Sigmoid colon (tissue), 7 donors: Measurements from ENCODE around the gene CYP39A1. TPM values are rescaled to one million over a fixed set of nuclear protein-coding genes. Genes with fewer than 3 reads are reported as not detected.
A peak's percentile ranks its signal among the peaks of the same experiment; 100 is the strongest.

Experiments used
- DNase-seq: peaks from one replicate; pipeline ENCODE4 v3.0.0-alpha.2; 2019
- H3K27ac ChIP-seq, 4 donors: fragments of 200-600 bp; sonication (generic); one replicate each; pipeline ENCODE4 v1.5.1; 2016 to 2019; ENCODE audit warnings: mild to moderate bottlenecking in 1 of 4
- H3K27me3 ChIP-seq, 3 donors: fragments of 200-600 bp; sonication (generic); one replicate each; pipeline ENCODE4 v1.5.1; 2019; ENCODE audit warnings: mild to moderate bottlenecking in 1 of 3
- H3K36me3 ChIP-seq, 4 donors: fragments of 200-600 bp; sonication (generic); one replicate each; pipeline ENCODE4 v1.5.1; 2016 to 2019
- H3K4me1 ChIP-seq, 4 donors: fragments of 200-600 bp; sonication (generic); one replicate each; pipeline ENCODE4 v1.5.1; 2017 to 2019
- H3K4me3 ChIP-seq, 4 donors: fragments of 200-600 bp; sonication (generic); one replicate each; pipeline ENCODE4 v1.5.1; 2017 to 2019; ENCODE audit warnings: mild to moderate bottlenecking in 2 of 4, moderate library complexity in 1 of 4
- H3K9me3 ChIP-seq, 4 donors: fragments of 200-600 bp in 3 of 4; sonication (generic) in 3 of 4; one replicate each; pipeline versions ENCODE4 v1.5.1 to v1.6.1; 2013 to 2019
- EP300 ChIP-seq, 4 donors: sonication (generic); formaldehyde crosslinking; IDR thresholded peaks; one replicate each; pipeline ENCODE4 v1.6.1; 2017; ENCODE audit warnings: antibody characterized with exemption in 4 of 4
- POLR2A ChIP-seq, 2 donors: fragments of 450-650 bp; IDR thresholded peaks; one replicate each; pipeline ENCODE4 v1.6.1; 2016; ENCODE audit warnings: antibody characterized with exemption in 2 of 2, mild to moderate bottlenecking in 2 of 2, moderate library complexity in 2 of 2
- POLR2AphosphoS5 ChIP-seq, 4 donors: sonication (generic); formaldehyde crosslinking; IDR thresholded peaks; one replicate each; pipeline ENCODE4 v1.6.1; 2017; ENCODE audit warnings: antibody characterized with exemption in 4 of 4
- WGBS, 2 donors: extraction: QIAGEN DNeasy Blood & Tissue Kit; methylation state at CpG; one replicate each; pipeline ENCODE4 v1.1.7; 2013; 5-methylcytosine and 5-hydroxymethylcytosine counted together
- intact Hi-C: fragments of 100-400 bp; cut with DNase I; formaldehyde crosslinking; loops from one replicate; pipeline ENCODE4 v1.15.1; 2023
- polyA plus RNA-seq, 3 donors: library from polyadenylated mRNA; stranded (reverse); fragments of 200-250 nt; gene quantifications; one replicate each; pipeline ENCODE4 v1.2.3, GENCODE V29; 2013
- total RNA-seq, 4 donors: library from RNA; depleted of rRNA; stranded (reverse); fragments of >200 nt; gene quantifications; one replicate each; pipeline ENCODE4 v1.1.0, GENCODE V29; 2016
- TF ChIP-seq, protein P1 (sequence below), 4 experiments: fragments of 450-650 bp in 3 of 4; fragments of 200-600 bp in 1 of 4; IDR thresholded peaks; one replicate each; pipeline ENCODE4 v1.5.1; 2016 to 2019; ENCODE audit warnings: antibody characterized with exemption in 4 of 4, mild to moderate bottlenecking in 3 of 4, moderate library complexity in 2 of 4
- donor health status: healthy with polysubstance abuse.
- donor health status: Bipolar disorder and iron deficiency.
- donor health status: healthy.

CYP39A1 gene, protein sequence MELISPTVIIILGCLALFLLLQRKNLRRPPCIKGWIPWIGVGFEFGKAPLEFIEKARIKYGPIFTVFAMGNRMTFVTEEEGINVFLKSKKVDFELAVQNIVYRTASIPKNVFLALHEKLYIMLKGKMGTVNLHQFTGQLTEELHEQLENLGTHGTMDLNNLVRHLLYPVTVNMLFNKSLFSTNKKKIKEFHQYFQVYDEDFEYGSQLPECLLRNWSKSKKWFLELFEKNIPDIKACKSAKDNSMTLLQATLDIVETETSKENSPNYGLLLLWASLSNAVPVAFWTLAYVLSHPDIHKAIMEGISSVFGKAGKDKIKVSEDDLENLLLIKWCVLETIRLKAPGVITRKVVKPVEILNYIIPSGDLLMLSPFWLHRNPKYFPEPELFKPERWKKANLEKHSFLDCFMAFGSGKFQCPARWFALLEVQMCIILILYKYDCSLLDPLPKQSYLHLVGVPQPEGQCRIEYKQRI
- total RNA-seq (1 to 10 TPM; 1.8 to 7.7 (median 4.5) TPM), polyA plus RNA-seq (1 to 10 TPM; 1.6 to 3.0 (median 2.4) TPM)

DNA sequence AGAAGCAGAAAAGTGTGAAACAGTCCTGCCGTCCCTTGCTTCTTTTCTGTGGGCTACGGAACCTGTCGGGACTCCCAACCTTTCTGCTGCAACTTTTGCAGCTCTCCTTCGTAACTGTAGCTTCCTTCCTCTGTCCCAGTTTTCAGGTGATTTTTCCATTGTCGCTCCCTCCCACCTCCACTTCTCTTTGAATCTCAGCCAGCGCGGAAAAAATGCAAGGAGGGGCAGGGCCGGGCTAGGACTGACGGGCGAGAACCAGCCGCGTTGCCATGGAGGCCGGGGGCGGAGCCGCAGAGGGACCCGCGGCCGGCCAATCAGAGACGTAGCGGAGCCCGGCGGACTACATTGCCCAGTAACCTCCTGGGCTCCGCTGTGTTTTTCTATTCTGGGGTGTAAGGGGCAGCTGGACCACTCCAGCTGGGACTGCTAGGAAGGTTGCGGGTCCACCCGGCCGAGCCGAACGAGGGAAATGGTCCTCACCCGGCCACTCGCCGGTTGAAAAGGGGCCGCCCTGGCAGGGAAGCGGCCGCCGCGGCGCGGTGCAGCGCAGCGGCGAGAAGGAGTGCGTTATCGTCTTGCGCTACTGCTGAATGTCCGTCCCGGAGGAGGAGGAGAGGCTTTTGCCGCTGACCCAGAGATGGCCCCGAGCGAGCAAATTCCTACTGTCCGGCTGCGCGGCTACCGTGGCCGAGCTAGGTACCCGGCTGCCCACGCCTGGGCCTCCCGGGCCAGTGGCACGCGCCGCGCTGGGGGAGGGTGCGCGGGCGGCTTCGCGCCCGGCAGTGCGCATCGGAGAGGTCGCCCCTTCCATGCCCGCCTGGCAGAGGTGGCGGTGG is at the start of gene CYP39A1, which contains the start of gene SLC25A27:
Gene CYP39A1, minus strand, starts transcription at position 216 of the 836 bp plus-strand sequence. CDS start 236 bp downstream, outside the sequence.
Gene SLC25A27, plus strand, starts transcription at position 373 of the 836 bp plus-strand sequence. Its CDS starts 218 bp downstream, at position 591.
- Histone ChIP-seq H3K9me3 (no peaks in the 10 kb centered on the region), H3K36me3 (no peaks in the 10 kb centered on the region), H3K4me3 (peak within 1 kb of the TSS; percentile 62 to 77 (median 76)), H3K27me3 (no peaks in the 10 kb centered on the region), H3K4me1 (peaks cover 0 to 29% (median 14%) of the 10 kb centered on the region in 4 donors), H3K27ac (peak within 1 kb of the TSS; percentile 85 to 90 (median 85))
- TF ChIP-seq POLR2AphosphoS5 (IDR thresholded peaks at IDR 0.05), result peak; percentile 26 to 85 (median 61)
- TF ChIP-seq POLR2A (IDR thresholded peaks at IDR 0.05), result peak; percentile 11
- TF ChIP-seq, protein P1, sequence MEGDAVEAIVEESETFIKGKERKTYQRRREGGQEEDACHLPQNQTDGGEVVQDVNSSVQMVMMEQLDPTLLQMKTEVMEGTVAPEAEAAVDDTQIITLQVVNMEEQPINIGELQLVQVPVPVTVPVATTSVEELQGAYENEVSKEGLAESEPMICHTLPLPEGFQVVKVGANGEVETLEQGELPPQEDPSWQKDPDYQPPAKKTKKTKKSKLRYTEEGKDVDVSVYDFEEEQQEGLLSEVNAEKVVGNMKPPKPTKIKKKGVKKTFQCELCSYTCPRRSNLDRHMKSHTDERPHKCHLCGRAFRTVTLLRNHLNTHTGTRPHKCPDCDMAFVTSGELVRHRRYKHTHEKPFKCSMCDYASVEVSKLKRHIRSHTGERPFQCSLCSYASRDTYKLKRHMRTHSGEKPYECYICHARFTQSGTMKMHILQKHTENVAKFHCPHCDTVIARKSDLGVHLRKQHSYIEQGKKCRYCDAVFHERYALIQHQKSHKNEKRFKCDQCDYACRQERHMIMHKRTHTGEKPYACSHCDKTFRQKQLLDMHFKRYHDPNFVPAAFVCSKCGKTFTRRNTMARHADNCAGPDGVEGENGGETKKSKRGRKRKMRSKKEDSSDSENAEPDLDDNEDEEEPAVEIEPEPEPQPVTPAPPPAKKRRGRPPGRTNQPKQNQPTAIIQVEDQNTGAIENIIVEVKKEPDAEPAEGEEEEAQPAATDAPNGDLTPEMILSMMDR (IDR thresholded peaks at IDR 0.05), result no peak
- 0% methylated on average over 72 of the region's 72 CpGs for WGBS, 2 donors
- DNase-seq, result peak; percentile 96
- intact Hi-C loops, result no loop called here

GRCh38 chr6:46699970-46700369 is 47.4 kb upstream of the CYP39A1 start:
- intact Hi-C loops, result no loop called here
- no peaks in the 10 kb centered on the region for H3K27me3 ChIP-seq
- H3K4me3 ChIP-seq, result no peak overlapping the region
- no peaks in the 10 kb centered on the region for H3K9me3 ChIP-seq
- no peaks in the 10 kb centered on the region for H3K4me1 ChIP-seq
- no peak for DNase-seq
- H3K27ac ChIP-seq, result no peak overlapping the region
- TF ChIP-seq POLR2AphosphoS5 (IDR thresholded peaks at IDR 0.05) (no peak), POLR2A (IDR thresholded peaks at IDR 0.05) (no peak), EP300 (IDR thresholded peaks at IDR 0.05) (no peak)
- TF ChIP-seq, protein P1 (IDR thresholded peaks at IDR 0.05), result no peak
- H3K36me3 ChIP-seq, result no peaks in the 10 kb centered on the region
- WGBS, 2 donors, result 73 to 77% methylated on average over 1 of the region's 1 CpG

GRCh38 chr6:46690911-46691451 is 38.4 kb upstream of the CYP39A1 start:
- Histone ChIP-seq H3K27ac (no peak overlapping the region), H3K36me3 (no peaks in the 10 kb centered on the region), H3K4me3 (no peak overlapping the region), H3K27me3 (no peaks in the 10 kb centered on the region), H3K4me1 (no peaks in the 10 kb centered on the region), H3K9me3 (no peaks in the 10 kb centered on the region)
- DNase-seq, result no peak
- 47 to 65% methylated on average over 1 of the region's 1 CpG for WGBS, 2 donors
- intact Hi-C loops, result no loop called here
- TF ChIP-seq EP300 (IDR thresholded peaks at IDR 0.05) (no peak), POLR2A (IDR thresholded peaks at IDR 0.05) (no peak), POLR2AphosphoS5 (IDR thresholded peaks at IDR 0.05) (no peak)
- TF ChIP-seq, protein P1 (IDR thresholded peaks at IDR 0.05), result no peak

GRCh38 chr6:46690141-46690755 is 37.6 kb upstream of the CYP39A1 start:
- no peak for DNase-seq
- no peaks in the 10 kb centered on the region for H3K9me3 ChIP-seq
- H3K27ac ChIP-seq, result no peak overlapping the region
- TF ChIP-seq POLR2A (IDR thresholded peaks at IDR 0.05) (no peak), POLR2AphosphoS5 (IDR thresholded peaks at IDR 0.05) (no peak), EP300 (IDR thresholded peaks at IDR 0.05) (no peak)
- TF ChIP-seq, protein P1 (IDR thresholded peaks at IDR 0.05), result no peak
- WGBS, 2 donors, result 84 to 87% methylated on average over 2 of the region's 2 CpGs
- no peaks in the 10 kb centered on the region for H3K36me3 ChIP-seq
- H3K27me3 ChIP-seq, result no peaks in the 10 kb centered on the region
- intact Hi-C loops, result no loop called here
- no peaks in the 10 kb centered on the region for H3K4me1 ChIP-seq
- no peak overlapping the region for H3K4me3 ChIP-seq
